H1 (cell line): ENCODE measurements around the gene NARS2. TPM values are rescaled to one million over a fixed set of nuclear protein-coding genes. Genes with fewer than 3 reads are reported as not detected.

Experiments used
- CTCF ChIA-PET: fragments of 300-600 bp; sonication (Branson Sonifier 250); formaldehyde crosslinking; loops from one replicate; lab custom pipeline; 2021; ENCODE audit not compliant: partially characterized antibody; lab: Charles Lee
- POLR2A ChIA-PET: fragments of 300-600 bp; sonication (Branson Sonifier 250); formaldehyde crosslinking; loops from one replicate; lab custom pipeline; 2021; ENCODE audit warnings: inconsistent platforms; ENCODE audit not compliant: partially characterized antibody; lab: Charles Lee
- DNase-seq, 2 experiments: peaks; one replicate each; pipeline versions ENCODE4 v3.0.0 to v3.0.0-alpha.2; 2010 to 2022; ENCODE audit warnings: low spot score in 2 of 2, low read depth in 1 of 2, mixed read lengths in 1 of 2
- FAIRE-seq: peaks from 2 replicates; lab custom pipeline; 2011; peaks lifted over from hg19 to GRCh38; lab: Jason Lieb, UNC
- H2AFZ ChIP-seq: 2 replicates; pipeline ENCODE4 v1.8.1; 2012; ENCODE audit warnings: low read length, inconsistent platforms
- H2AK5ac ChIP-seq: 2 replicates; pipeline ENCODE4 v1.6.1; 2013; ENCODE audit warnings: low read depth, low read length
- H2BK120ac ChIP-seq: replicated peaks from 2 replicates; pipeline ENCODE3; 2013; ENCODE audit warnings: low read depth, low read length, inconsistent platforms
- H2BK12ac ChIP-seq: 2 replicates; pipeline ENCODE4 v1.6.1; 2013; ENCODE audit warnings: low read depth, low read length
- H2BK15ac ChIP-seq: 2 replicates; pipeline ENCODE4 v1.6.1; 2013; ENCODE audit warnings: low read length
- H2BK20ac ChIP-seq: 2 replicates; pipeline ENCODE4 v1.6.1; 2013; ENCODE audit warnings: low read length
- H2BK5ac ChIP-seq: 2 replicates; pipeline ENCODE4 v1.6.1; 2013; ENCODE audit warnings: low read depth, low read length
- H3K14ac ChIP-seq: 2 replicates; pipeline ENCODE4 v1.6.1; 2013; ENCODE audit warnings: inconsistent platforms; ENCODE audit not compliant: insufficient read length
- H3K18ac ChIP-seq: 2 replicates; pipeline ENCODE4 v1.6.1; 2013; ENCODE audit warnings: low read length; ENCODE audit errors: extremely low read depth
- H3K23ac ChIP-seq: 2 replicates; pipeline ENCODE4 v1.6.1; 2013; ENCODE audit warnings: inconsistent platforms; ENCODE audit not compliant: insufficient read length
- H3K23me2 ChIP-seq: 2 replicates; pipeline ENCODE4 v1.6.1; 2013; ENCODE audit warnings: low read depth, low read length
- H3K27ac ChIP-seq: 2 replicates; pipeline ENCODE4 v1.6.1; 2011; ENCODE audit warnings: low read depth, low read length, inconsistent platforms
- H3K27me3 ChIP-seq, 4 experiments: replicated peaks in 1 of 4; 1 replicate in 1 of 4; 2 replicates in 3 of 4; pipeline versions ENCODE4 v1.6.1 to v1.8.1; 2011 to 2013; ENCODE audit warnings: low read length in 3 of 4, mild to moderate bottlenecking in 3 of 4, inconsistent platforms in 2 of 4, mixed read lengths in 2 of 4, moderate library complexity in 1 of 4; ENCODE audit not compliant: control insufficient read depth in 3 of 4, insufficient read depth in 3 of 4; ENCODE audit errors: extremely low read depth in 1 of 4
- H3K36me3 ChIP-seq, 4 experiments: 2 replicates each; pipeline versions ENCODE4 v1.6.1 to v1.8.1; 2011 to 2013; ENCODE audit warnings: mild to moderate bottlenecking in 4 of 4, low read length in 3 of 4, moderate library complexity in 2 of 4, control low read depth in 1 of 4, inconsistent platforms in 1 of 4; ENCODE audit not compliant: insufficient read depth in 4 of 4, control insufficient read depth in 2 of 4
- H3K4ac ChIP-seq: replicated peaks from 2 replicates; pipeline ENCODE3; 2013; ENCODE audit warnings: low read length, low read depth, mixed read lengths, inconsistent platforms; ENCODE audit not compliant: insufficient read length
- H3K4me1 ChIP-seq, 4 experiments: replicated peaks in 1 of 4; 1 replicate in 1 of 4; 2 replicates in 3 of 4; pipeline versions ENCODE4 v1.6.1 to v1.8.1; 2011 to 2013; ENCODE audit warnings: low read length in 3 of 4, inconsistent platforms in 2 of 4, mixed read lengths in 1 of 4; ENCODE audit not compliant: insufficient read depth in 4 of 4, control insufficient read depth in 3 of 4
- H3K4me2 ChIP-seq, 2 experiments: 2 replicates each; pipeline versions ENCODE4 v1.6.1 to v1.8.1; 2011 to 2013; ENCODE audit warnings: low read depth in 2 of 2, low read length in 2 of 2, control low read depth in 1 of 2, inconsistent platforms in 1 of 2, mild to moderate bottlenecking in 1 of 2; ENCODE audit not compliant: insufficient read depth in 1 of 2
- H3K4me3 ChIP-seq, 4 experiments: fragments of 200-600, 300-600 bp in 1 of 4; sonication (generic), shearing (Covaris generic), sonication (Bioruptor Twin) in 1 of 4; 2 replicates each; pipeline versions ENCODE4 v1.5.1 to v1.8.1; 2011 to 2016; ENCODE audit warnings: low read length in 4 of 4, low read depth in 3 of 4, control low read depth in 2 of 4, inconsistent platforms in 2 of 4, mild to moderate bottlenecking in 2 of 4, mixed read lengths in 1 of 4, moderate library complexity in 1 of 4; ENCODE audit not compliant: insufficient read depth in 2 of 4; ENCODE audit errors: extremely low read depth in 1 of 4
- H3K56ac ChIP-seq: replicated peaks from 2 replicates; pipeline ENCODE3; 2013; ENCODE audit warnings: low read depth, mild to moderate bottlenecking, mixed read lengths, low read length, inconsistent platforms; ENCODE audit not compliant: insufficient read length
- H3K79me1 ChIP-seq: 2 replicates; pipeline ENCODE4 v1.6.1; 2013; ENCODE audit warnings: low read depth, low read length, control low read depth
- H3K79me2 ChIP-seq, 2 experiments: 2 replicates each; pipeline versions ENCODE4 v1.6.1 to v1.8.1; 2012 to 2013; ENCODE audit warnings: low read length in 2 of 2, mild to moderate bottlenecking in 2 of 2, inconsistent platforms in 1 of 2; ENCODE audit not compliant: insufficient read depth in 2 of 2, control insufficient read depth in 1 of 2
- H3K9ac ChIP-seq, 4 experiments: replicated peaks in 1 of 4; 1 replicate in 1 of 4; 2 replicates in 3 of 4; pipeline versions ENCODE4 v1.6.1 to v1.8.1; 2011 to 2013; ENCODE audit warnings: low read depth in 3 of 4, low read length in 3 of 4, control low read depth in 2 of 4, mild to moderate bottlenecking in 2 of 4, moderate library complexity in 2 of 4, inconsistent platforms in 1 of 4; ENCODE audit errors: extremely low read depth in 1 of 4
- H3K9me3 ChIP-seq, 2 experiments: 2 replicates each; pipeline versions ENCODE4 v1.6.1 to v1.8.1; 2012 to 2013; ENCODE audit warnings: mild to moderate bottlenecking in 2 of 2, moderate library complexity in 2 of 2, control low read depth in 1 of 2, inconsistent platforms in 1 of 2, low read depth in 1 of 2, low read length in 1 of 2, mixed read lengths in 1 of 2; ENCODE audit not compliant: insufficient read depth in 2 of 2
- H4K20me1 ChIP-seq, 2 experiments: replicated peaks in 1 of 2; 2 replicates each; pipeline versions ENCODE3 to v1.8.1; 2011 to 2013; ENCODE audit warnings: inconsistent platforms in 2 of 2, low read length in 2 of 2, mild to moderate bottlenecking in 1 of 2; ENCODE audit not compliant: insufficient read depth in 2 of 2, control insufficient read depth in 1 of 2
- H4K5ac ChIP-seq: 2 replicates; pipeline ENCODE4 v1.6.1; 2013; ENCODE audit warnings: low read length, low read depth, mixed read lengths, inconsistent platforms; ENCODE audit not compliant: insufficient read length
- H4K8ac ChIP-seq: 2 replicates; pipeline ENCODE4 v1.8.0; 2013; ENCODE audit warnings: mild to moderate bottlenecking, moderate library complexity, low read length, inconsistent platforms; ENCODE audit not compliant: insufficient read depth; ENCODE audit errors: extremely low read depth
- H4K91ac ChIP-seq: replicated peaks from 2 replicates; pipeline ENCODE3; 2013; ENCODE audit warnings: low read length, mixed read lengths, inconsistent platforms; ENCODE audit not compliant: insufficient read length
- BACH1 ChIP-seq: IDR thresholded peaks from 2 replicates; pipeline ENCODE4 v1.6.1; 2012; ENCODE audit warnings: low read length, improper control_type of control experiment
- CHD1 ChIP-seq: IDR thresholded peaks from 2 replicates; pipeline ENCODE4 v1.6.1; 2012; ENCODE audit warnings: low read depth, low read length, improper control_type of control experiment
- CHD2 ChIP-seq: IDR thresholded peaks from 2 replicates; pipeline ENCODE4 v1.6.1; 2012; ENCODE audit warnings: low read length, improper control_type of control experiment
- KDM1A ChIP-seq: fragments of 200-600, 300-600 bp; sonication (generic); IDR thresholded peaks from 2 replicates; pipeline ENCODE4 v1.7.1; 2016; ENCODE audit warnings: mild to moderate bottlenecking, low read length, borderline replicate concordance
- NRF1 ChIP-seq: IDR thresholded peaks from 2 replicates; pipeline ENCODE4 v1.6.1; 2011; ENCODE audit warnings: mild to moderate bottlenecking, low read depth, low read length, improper control_type of control experiment
- RBBP5 ChIP-seq: IDR thresholded peaks from 2 replicates; pipeline ENCODE4 v1.7.1; 2012; ENCODE audit warnings: low read depth, mild to moderate bottlenecking, inconsistent platforms, low read length, moderate library complexity, borderline replicate concordance
- SAP30 ChIP-seq: fragments of 300-600 bp; sonication (generic); IDR thresholded peaks from 2 replicates; pipeline ENCODE4 v1.7.1; 2012; ENCODE audit warnings: low read length, moderate library complexity, mild to moderate bottlenecking, inconsistent platforms; ENCODE audit not compliant: insufficient read depth, insufficient replicate concordance
- SIX5 ChIP-seq: IDR thresholded peaks from 2 replicates; pipeline ENCODE4 v1.6.1; 2011; ENCODE audit warnings: mild to moderate bottlenecking, low read depth, low read length
- TCF12 ChIP-seq: IDR thresholded peaks from 2 replicates; pipeline ENCODE4 v1.6.1; 2011; ENCODE audit warnings: low read depth, mild to moderate bottlenecking, low read length
- TEAD4 ChIP-seq: IDR thresholded peaks from 2 replicates; pipeline ENCODE4 v1.6.1; 2012; ENCODE audit warnings: low read depth, low read length, inconsistent platforms, mixed read lengths
- ZNF274 ChIP-seq: IDR thresholded peaks from 2 replicates; pipeline ENCODE4 v1.7.0; 2012; ENCODE audit warnings: low read length, borderline replicate concordance; ENCODE audit errors: extremely low read depth
- WGBS, 2 experiments: shearing (Covaris generic) in 1 of 2; methylation state at CpG; one replicate each; pipeline versions ENCODE4 v1.1.6 to v1.1.7; 2013 to 2015; ENCODE audit warnings: low lambda C conversion rate in 2 of 2, mixed read lengths in 2 of 2, inconsistent platforms in 1 of 2, low coverage in 1 of 2, missing lambda C conversion rate in 1 of 2; ENCODE audit not compliant: insufficient replicate concordance in 2 of 2, insufficient coverage in 1 of 2, insufficient read length in 1 of 2; ENCODE audit errors: extremely low coverage in 1 of 2, missing lambda C conversion rate in 1 of 2; 5-methylcytosine and 5-hydroxymethylcytosine counted together
- polyA plus RNA-seq, 7 experiments: library from polyadenylated mRNA; depleted of rRNA in 3 of 7; stranded (reverse) in 5 of 7; unstranded in 2 of 7; fragments of >200 nt in 5 of 7; fragments of 200-250 nt in 2 of 7; gene quantifications; 1 replicate in 5 of 7; 2 replicates in 1 of 7; 4 replicates in 1 of 7; pipeline versions ENCODE4 v1.2.1 to v1.2.3, GENCODE V29; 2011 to 2013; ENCODE audit warnings: missing spikeins in 2 of 7, mixed read lengths in 2 of 7
- total RNA-seq: library from RNA; stranded (reverse); fragmentation: NEBNext Ultra II Directional; extraction: Animal tissue kit (Norgen Biotek cat#: 25700); gene quantifications from 2 replicates; pipeline ENCODE4 v1.2.1, GENCODE V29; 2021
- TF ChIP-seq, protein P1 (sequence below): IDR thresholded peaks from 2 replicates; pipeline ENCODE4 v1.6.1; 2012; ENCODE audit warnings: inconsistent platforms

Gene NARS2
- total and polyA plus RNA-seq, 2 of the 8 experiments (the other 6 are each of a cell fraction or from before 2014, with no cell fraction given): 26.2 to 51.6 TPM

DNA sequence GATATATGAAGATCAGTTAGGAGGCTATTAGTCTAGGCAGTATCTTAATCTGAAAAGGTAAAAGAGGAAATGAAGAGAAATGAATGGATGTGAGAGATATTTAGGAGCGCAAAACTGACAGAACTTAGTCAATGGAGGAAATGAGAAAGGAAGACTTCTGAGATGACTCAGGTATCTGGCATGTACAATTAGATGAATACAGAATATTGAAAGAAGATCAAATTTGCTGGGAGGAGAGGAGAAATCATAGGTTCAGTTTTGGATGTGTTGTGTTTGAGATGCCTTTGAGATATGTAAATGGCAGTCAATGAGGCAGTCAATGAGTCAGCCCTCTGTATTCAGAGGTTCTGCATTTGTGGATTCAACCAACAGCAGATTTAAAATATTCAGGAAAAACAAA is 114.2 kb downstream of the NARS2 start:
- no peak overlapping the region for H3K23ac ChIP-seq
- H3K4ac ChIP-seq: no peak overlapping the region
- no peak overlapping the region for H4K91ac ChIP-seq
- H4K8ac ChIP-seq: no peak overlapping the region
- H2BK20ac ChIP-seq: no peak overlapping the region
- no peak for FAIRE-seq
- no peaks in the 10 kb centered on the region for H4K20me1 ChIP-seq
- H3K14ac ChIP-seq: no peak overlapping the region
- H3K4me3 ChIP-seq: no peak overlapping the region
- no peak overlapping the region for H2BK15ac ChIP-seq
- CTCF ChIA-PET: interaction anchor here (0.6 kb wide), 1 partner anchor 137 kb away, joined by 3 read pairs; no protein-coding TSS in a partner anchor
- H2BK12ac ChIP-seq: no peak overlapping the region
- H3K79me2 ChIP-seq: no peaks in the 10 kb centered on the region
- WGBS, 2 experiments: 91 to 100% methylated on average over 1 of the region's 1 CpG
- no peak overlapping the region for H3K18ac ChIP-seq
- H2AK5ac ChIP-seq: no peak overlapping the region
- H2BK5ac ChIP-seq: no peak overlapping the region
- H3K27me3 ChIP-seq: no peaks in the 10 kb centered on the region
- no peak overlapping the region for H2AFZ ChIP-seq
- no peak overlapping the region for H3K27ac ChIP-seq
- DNase-seq: no peak
- no peak overlapping the region for H2BK120ac ChIP-seq
- no peak for TF ChIP-seq BACH1
- no peak for TF ChIP-seq TCF12
- TF ChIP-seq, protein P1, sequence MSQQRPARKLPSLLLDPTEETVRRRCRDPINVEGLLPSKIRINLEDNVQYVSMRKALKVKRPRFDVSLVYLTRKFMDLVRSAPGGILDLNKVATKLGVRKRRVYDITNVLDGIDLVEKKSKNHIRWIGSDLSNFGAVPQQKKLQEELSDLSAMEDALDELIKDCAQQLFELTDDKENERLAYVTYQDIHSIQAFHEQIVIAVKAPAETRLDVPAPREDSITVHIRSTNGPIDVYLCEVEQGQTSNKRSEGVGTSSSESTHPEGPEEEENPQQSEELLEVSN: no peak
- no peak for TF ChIP-seq NRF1
- no peak for TF ChIP-seq CHD1
- TF ChIP-seq SAP30: no peak
- TF ChIP-seq CHD2: no peak
- no peak for TF ChIP-seq ZNF274
- no peak for TF ChIP-seq KDM1A
- no peak for TF ChIP-seq TEAD4
- no peak for TF ChIP-seq RBBP5
- no peak for TF ChIP-seq SIX5
- H3K9ac ChIP-seq: no peak overlapping the region
- peaks cover 0 to 23% (median 13%) of the 10 kb centered on the region in 4 experiments; a peak in 4 of 8 replicates for H3K36me3 ChIP-seq
- H3K56ac ChIP-seq: no peak overlapping the region
- no peaks in the 10 kb centered on the region; a peak in 1 of 4 replicates for H3K9me3 ChIP-seq
- POLR2A ChIA-PET: no interaction called here
- no peaks in the 10 kb centered on the region for H3K79me1 ChIP-seq
- no peaks in the 10 kb centered on the region for H3K23me2 ChIP-seq
- no peaks in the 10 kb centered on the region for H3K4me1 ChIP-seq
- H3K4me2 ChIP-seq: no peak overlapping the region
- H4K5ac ChIP-seq: no peak overlapping the region
